ENCODE data around the gene PLEKHH1. TPM values are rescaled to one million over a fixed set of nuclear protein-coding genes. Genes with fewer than 3 reads are reported as not detected.
A peak's percentile ranks its signal among the peaks of the same experiment; 100 is the strongest.
"Not testable (repeated sequence)": the region's sequence is repeated elsewhere in the genome, so short reads cannot be mapped to it uniquely, and the experiment has no call there.

Gene PLEKHH1
- total RNA-seq, 1 experiment from 2014 or later: 32.4 TPM

- Mint-ChIP-seq H3K27me3 (ENCODE audit: insufficient read depth, unreplicated experiment) (no peaks in the 10 kb centered on the region), H3K9me3 (ENCODE audit: unreplicated experiment) (no peaks in the 10 kb centered on the region), H3K4me3 (ENCODE audit: unreplicated experiment) (no peak overlapping the region), H3K4me1 (ENCODE audit: low read depth, unreplicated experiment) (no peaks in the 10 kb centered on the region), H3K36me3 (ENCODE audit: insufficient read depth, unreplicated experiment) (peaks cover 27% of the 10 kb centered on the region), H3K27ac (ENCODE audit: unreplicated experiment) (no peak overlapping the region)
- H3K27me3 ChIP-seq (replicated peaks; ENCODE audit: control insufficient read depth, insufficient read depth, low read length): no peaks in the 10 kb centered on the region
- no peak overlapping the region for H3K4me3 ChIP-seq (ENCODE audit: low read depth, low read length)
- H3K9me3 ChIP-seq: no peaks in the 10 kb centered on the region
- BruUV-seq (replicated peaks): TSS peak; percentile 27
- no peaks in the 10 kb centered on the region; the same call in 1 of the 2 replicates for H3K36me3 ChIP-seq (ENCODE audit: control insufficient read depth, insufficient read depth, low read length)
- ChIA-PET POLR2A (no interaction called here), CTCF (interaction anchor here (0.8 kb wide), 1 partner anchor 62 kb away, joined by 3 read pairs; no protein-coding TSS in a partner anchor)
- no peak for TF ChIP-seq CTCF (IDR thresholded peaks at IDR 0.05; ENCODE audit: insufficient read depth in 1 of 2, low read depth in 1 of 2, low read length in 1 of 2, severe bottlenecking in 1 of 2, unreplicated experiment in 1 of 2)
- no peaks in the 10 kb centered on the region; the same call in 1 of the 2 replicates for H3K4me1 ChIP-seq
- intact Hi-C loops (cut with micrococcal nuclease; ENCODE audit: unreplicated experiment): no loop called here
- DNase-seq: no peak
These were observed 56.2 kb downstream of the PLEKHH1 start for GRCh38 chr14:67589204-67589770.

- not testable (repeated sequence) for H3K36me3 ChIP-seq (ENCODE audit: control insufficient read depth, insufficient read depth, low read length); H3K9me3 Mint-ChIP-seq (ENCODE audit: unreplicated experiment)
These were observed 60.6 kb downstream of the PLEKHH1 start for GRCh38 chr14:67593650-67594049.

GRCh38 chr14:67595392-67595791, 62.3 kb downstream of the PLEKHH1 start:
- H3K27ac Mint-ChIP-seq (ENCODE audit: unreplicated experiment): no peak overlapping the region
- no peaks in the 10 kb centered on the region for H3K9me3 Mint-ChIP-seq (ENCODE audit: unreplicated experiment)

More at GRCh38 chr14:67593650-67594049, 60.6 kb downstream of the PLEKHH1 start:
- H3K9me3 ChIP-seq; H3K4me3 Mint-ChIP-seq (ENCODE audit: unreplicated experiment); H3K4me3 ChIP-seq (ENCODE audit: low read depth, low read length); H3K4me1 Mint-ChIP-seq (ENCODE audit: low read depth, unreplicated experiment); CTCF ChIA-PET; H3K4me1 ChIP-seq; H3K27me3 Mint-ChIP-seq (ENCODE audit: insufficient read depth, unreplicated experiment); BruUV-seq (replicated peaks); H3K27me3 ChIP-seq (replicated peaks; ENCODE audit: control insufficient read depth, insufficient read depth, low read length); POLR2A ChIA-PET; intact Hi-C loops (cut with micrococcal nuclease; ENCODE audit: unreplicated experiment): not testable (repeated sequence)
- Mint-ChIP-seq H3K27ac (ENCODE audit: unreplicated experiment) (peak overlapping the region; percentile 21), H3K36me3 (ENCODE audit: insufficient read depth, unreplicated experiment) (peaks cover 20% of the 10 kb centered on the region)
- DNase-seq: peak in 1 of 2 experiments; percentile 17

More at GRCh38 chr14:67595392-67595791, 62.3 kb downstream of the PLEKHH1 start:
- CTCF ChIA-PET: interaction anchor here (0.6 kb wide), 1 partner anchor 14 kb away, joined by 3 read pairs; no protein-coding TSS in a partner anchor
- H3K4me3 Mint-ChIP-seq (ENCODE audit: unreplicated experiment): no peak overlapping the region
- H3K4me3 ChIP-seq (ENCODE audit: low read depth, low read length): no peak overlapping the region
- intact Hi-C loops (cut with micrococcal nuclease; ENCODE audit: unreplicated experiment): no loop called here
- POLR2A ChIA-PET: no interaction called here
- H3K9me3 ChIP-seq: no peaks in the 10 kb centered on the region
- DNase-seq: no peak
- H3K27me3 Mint-ChIP-seq (ENCODE audit: insufficient read depth, unreplicated experiment): no peaks in the 10 kb centered on the region
- H3K4me1 ChIP-seq: peaks cover 4% of the 10 kb centered on the region; the same call in 1 of the 2 replicates
- peaks cover 6% of the 10 kb centered on the region for H3K4me1 Mint-ChIP-seq (ENCODE audit: low read depth, unreplicated experiment)
- peaks cover 24% of the 10 kb centered on the region for H3K36me3 Mint-ChIP-seq (ENCODE audit: insufficient read depth, unreplicated experiment)
- no peaks in the 10 kb centered on the region for H3K27me3 ChIP-seq (replicated peaks; ENCODE audit: control insufficient read depth, insufficient read depth, low read length)
- no TSS peak for BruUV-seq (replicated peaks)
- H3K36me3 ChIP-seq (ENCODE audit: control insufficient read depth, insufficient read depth, low read length): no peaks in the 10 kb centered on the region
- no peak for TF ChIP-seq CTCF (IDR thresholded peaks at IDR 0.05; ENCODE audit: insufficient read depth in 1 of 2, low read depth in 1 of 2, low read length in 1 of 2, severe bottlenecking in 1 of 2, unreplicated experiment in 1 of 2)

Measured in Caco-2 (cell line).